ENCODE data around the gene ADCY2. TPM values are rescaled to one million over a fixed set of nuclear protein-coding genes. Genes with fewer than 3 reads are reported as not detected.

ADCY2 gene
- total and polyA plus RNA-seq, 2 experiments from 2014 or later, result 23.8 to 74.9 TPM

- no peak for DNase-seq (ENCODE audit: low spot score)
- H3K9me2 ChIP-seq (ENCODE audit: insufficient read depth), result peaks cover 6% of the 10 kb centered on the region; the same call in 1 of the 2 replicates
- peaks cover 23% of the 10 kb centered on the region for H3K36me3 ChIP-seq (ENCODE audit: insufficient read depth)
- H4K20me1 ChIP-seq (replicated peaks; ENCODE audit: insufficient read depth), result 0 out of 2 replicates have a peak, but pooled peaks cover 6% of the 10 kb centered on the region
- H3K4me2 ChIP-seq, result no peak overlapping the region
- Mint-ChIP-seq H3K27ac (no peak overlapping the region), H3K27me3 (ENCODE audit: insufficient read depth, low read depth, poor library complexity) (peaks cover 2% of the 10 kb centered on the region), H3K9me3 (no peaks in the 10 kb centered on the region), H3K4me1 (peaks cover 5% of the 10 kb centered on the region; the same call in 2 of the 3 replicates), H3K4me3 (no peak overlapping the region), H3K36me3 (ENCODE audit: low read depth) (peaks cover 22% of the 10 kb centered on the region)
- no peaks in the 10 kb centered on the region for H3K27me3 ChIP-seq (ENCODE audit: insufficient read depth)
- H3K79me2 ChIP-seq (replicated peaks; ENCODE audit: insufficient read depth), result no peaks in the 10 kb centered on the region
- ATAC-seq, result no peak
- H3F3A ChIP-seq (replicated peaks; ENCODE audit: low read depth), result 0 out of 2 replicates have a peak, but pooled peaks cover 5% of the 10 kb centered on the region
- no peak overlapping the region for H3K27ac ChIP-seq (ENCODE audit: low read depth)
- H2AFZ ChIP-seq, result no peak overlapping the region
- no peak overlapping the region for H3K4me3 ChIP-seq
- no peaks in the 10 kb centered on the region for H3K4me1 ChIP-seq (ENCODE audit: insufficient read depth)
- no peak for TF ChIP-seq REST (IDR thresholded peaks at IDR 0.05; ENCODE audit: unreplicated experiment)
- no peak for TF ChIP-seq ETS1 (IDR thresholded peaks at IDR 0.05)
- TF ChIP-seq STAT1 (IDR thresholded peaks at IDR 0.05; ENCODE audit: unreplicated experiment), result no peak
- TF ChIP-seq ZNF114 (CRISPR knock-in tag; IDR thresholded peaks at IDR 0.05), result no peak
- TF ChIP-seq NANOG (IDR thresholded peaks at IDR 0.05; ENCODE audit: borderline replicate concordance), result no peak
- no peak for TF ChIP-seq ZNF462 (CRISPR knock-in tag; IDR thresholded peaks at IDR 0.05)
- no peak for TF ChIP-seq EZH2 (IDR thresholded peaks at IDR 0.05; ENCODE audit: low read depth, unreplicated experiment)
- no peak for TF ChIP-seq CREB1 (CRISPR knock-in tag; IDR thresholded peaks at IDR 0.05; ENCODE audit: low read depth)
- TF ChIP-seq ZNF331 (CRISPR knock-in tag; IDR thresholded peaks at IDR 0.05; ENCODE audit: low read depth), result no peak
- no peak for TF ChIP-seq JUNB (IDR thresholded peaks at IDR 0.05; ENCODE audit: unreplicated experiment)
- no peak for TF ChIP-seq POLR2AphosphoS5 (IDR thresholded peaks at IDR 0.05; ENCODE audit: low read depth)
- no peak for TF ChIP-seq CTCF (conservative IDR thresholded peaks at IDR 0.05; ENCODE audit: low read depth in 2 of 2)
- no peak for TF ChIP-seq EZH2phosphoT487 (IDR thresholded peaks at IDR 0.05; ENCODE audit: unreplicated experiment)
Observed at GRCh38 chr5:7776442-7776841, 380.5 kb downstream of the ADCY2 start.

Measured in GM23338 (cell line).